ENCODE results near the gene FSTL4.
A peak's percentile ranks its signal among the peaks of the same experiment; 100 is the strongest.

FSTL4 gene

DNA sequence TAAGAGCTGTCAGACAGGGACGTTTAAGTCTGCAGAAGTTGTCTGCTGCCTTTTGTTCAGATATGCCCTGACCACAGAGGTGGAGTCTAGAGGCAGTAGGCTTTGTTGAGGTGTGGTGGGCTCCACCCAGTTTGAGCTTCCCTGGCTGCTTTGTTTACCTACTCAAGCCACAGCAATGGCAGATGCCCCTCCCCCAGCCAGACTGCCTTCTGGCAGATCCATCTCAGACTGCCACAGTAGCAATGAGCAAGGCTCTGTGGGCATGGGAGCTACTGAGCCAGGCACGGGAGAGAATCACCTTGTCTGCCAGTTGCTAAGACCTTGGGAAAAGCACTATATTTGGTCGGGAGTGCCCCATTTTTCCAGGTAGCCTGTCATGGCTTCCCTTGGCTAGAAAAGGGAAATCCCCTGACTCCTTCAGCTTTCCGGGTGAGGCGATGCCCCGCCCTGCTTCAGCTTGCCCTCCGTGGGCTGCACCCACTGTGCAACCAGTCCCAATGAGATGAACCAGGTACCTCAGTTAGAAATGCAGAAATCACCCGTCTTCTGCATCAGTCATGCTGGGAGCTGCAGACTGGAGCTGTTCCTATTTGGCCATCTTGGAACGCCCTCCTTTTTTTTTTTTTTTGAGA, 441.5 kb downstream of the FSTL4 start:
- DNase-seq (ENCODE audit: low read depth) = peak; percentile 55

DNA sequence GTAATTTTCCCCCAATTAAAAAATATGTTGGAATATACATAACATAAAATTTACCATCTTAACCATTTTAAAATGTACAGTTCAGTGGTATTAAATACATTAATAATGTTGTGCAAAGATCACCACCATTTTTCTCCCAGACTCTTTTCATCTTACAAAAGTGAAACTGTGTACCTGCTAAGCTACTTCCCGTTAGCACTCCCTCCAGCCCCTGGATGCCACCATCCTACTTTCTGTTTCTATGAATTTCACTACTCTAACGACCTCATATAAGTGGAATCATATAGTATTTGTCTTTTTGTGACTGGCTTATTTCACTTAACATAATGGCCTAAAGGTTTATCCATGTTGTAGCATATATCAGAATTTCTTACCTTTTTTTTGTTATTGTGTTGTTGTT, 447.6 kb downstream of the FSTL4 start:
- DNase-seq (ENCODE audit: low read depth) = no peak

DNA sequence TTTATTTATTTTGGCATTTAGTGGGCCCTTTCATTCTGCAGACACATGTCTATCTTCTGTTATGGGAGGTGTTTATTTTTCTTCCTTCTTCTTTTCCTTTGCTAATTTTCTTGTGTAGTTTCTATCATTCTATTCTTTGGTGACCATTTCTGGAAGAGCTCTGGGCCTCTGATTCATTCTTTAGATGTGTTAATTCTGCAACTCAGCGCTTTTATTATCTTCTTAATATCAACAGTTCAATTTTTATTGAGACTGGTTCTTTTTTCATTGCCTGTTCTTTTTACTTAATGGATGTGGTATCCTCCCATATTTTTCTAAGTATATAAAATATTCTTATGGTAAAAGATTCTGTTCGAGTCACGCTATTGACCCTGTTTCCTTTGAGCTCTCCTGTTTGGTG, 448.5 kb downstream of the FSTL4 start:
- no peak for DNase-seq (ENCODE audit: low read depth)

DNA sequence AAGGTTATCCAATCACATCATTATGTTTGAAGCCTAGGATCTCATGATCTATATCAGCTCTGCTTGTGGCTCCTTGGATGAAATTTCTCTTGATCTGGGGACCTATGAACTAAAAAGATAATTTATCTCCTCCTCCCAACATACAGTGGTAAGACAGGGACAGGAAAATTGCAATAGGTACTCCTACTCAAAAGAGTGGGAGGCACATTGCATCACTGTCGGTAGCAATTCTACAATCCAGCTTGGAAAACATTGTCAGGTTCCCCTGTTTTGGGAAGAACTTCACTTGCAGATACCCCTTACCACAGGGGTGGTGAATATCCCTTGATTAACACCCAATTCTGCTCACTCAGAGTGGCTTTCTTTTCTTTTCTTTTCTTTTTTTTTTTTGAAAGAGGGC, 452.8 kb downstream of the FSTL4 start:
- no peak for DNase-seq (ENCODE audit: low read depth)

DNA sequence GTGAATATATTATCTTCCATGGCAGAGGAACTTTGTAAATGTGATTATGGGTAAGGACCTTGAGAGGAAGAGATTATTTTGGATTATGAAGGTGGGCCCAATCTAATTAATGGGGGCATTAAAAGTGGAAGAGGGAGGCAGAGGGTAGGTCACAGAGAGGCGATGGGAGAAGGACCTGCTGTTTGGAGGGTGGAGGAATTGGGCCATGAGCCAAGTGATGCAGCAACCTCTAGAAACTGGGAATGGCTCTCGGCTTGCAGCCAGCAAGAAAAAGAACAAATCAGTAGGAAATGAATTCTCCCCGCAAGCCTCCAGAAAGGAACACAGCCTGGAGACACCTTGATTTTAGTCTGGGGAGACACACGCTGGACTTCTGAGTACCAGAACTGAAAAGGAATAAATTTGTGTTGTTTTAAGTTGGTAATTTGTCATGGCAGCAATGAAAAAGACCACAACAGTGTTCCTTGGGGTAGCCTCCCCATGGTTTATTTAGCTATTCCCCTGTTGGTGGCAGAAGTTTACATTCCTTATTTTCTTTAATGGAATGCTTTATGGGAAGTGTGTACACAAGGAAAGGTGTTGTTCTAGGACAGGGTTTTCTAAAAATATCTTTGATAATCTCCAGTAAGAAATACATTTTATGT, 456.9 kb downstream of the FSTL4 start:
- DNase-seq (ENCODE audit: low read depth) = no peak

DNA sequence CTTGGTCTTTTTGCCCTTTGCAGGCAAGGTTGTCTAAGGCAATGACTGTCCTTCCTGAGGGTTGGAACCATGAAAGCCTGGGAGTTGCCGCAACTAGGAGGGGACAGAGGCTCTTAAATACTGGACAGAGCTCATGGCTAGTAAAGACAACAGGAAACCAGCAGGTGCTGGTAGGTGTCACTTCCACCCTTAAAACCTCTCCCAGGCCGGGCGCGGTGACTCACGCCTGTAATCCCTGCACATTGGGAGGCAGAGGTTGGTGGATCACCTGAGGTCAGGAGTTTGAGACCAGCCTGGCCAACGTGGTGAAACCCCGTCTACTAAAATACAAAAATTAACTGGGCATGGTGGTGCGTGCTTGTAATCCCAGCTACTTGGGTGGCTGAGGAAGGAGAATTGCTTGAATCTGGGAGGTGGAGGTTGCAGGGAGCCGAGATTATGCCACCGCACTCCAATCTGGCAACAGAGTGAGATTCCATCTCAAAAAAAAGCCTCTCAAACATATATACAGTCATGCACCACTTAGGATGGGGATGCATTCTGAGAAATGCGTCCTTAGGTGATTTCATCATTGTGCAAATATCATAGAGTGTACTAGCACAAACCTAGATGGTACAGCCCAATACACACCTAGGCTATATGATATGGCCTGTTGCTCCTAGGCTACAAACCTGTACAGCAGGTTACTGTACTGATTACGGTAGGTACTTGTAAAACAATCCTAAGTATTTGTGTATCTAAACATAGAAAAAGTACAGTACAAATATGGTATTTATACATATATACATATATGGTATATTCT, 457.9 kb downstream of the FSTL4 start:
- no peak for DNase-seq (ENCODE audit: low read depth)

DNA sequence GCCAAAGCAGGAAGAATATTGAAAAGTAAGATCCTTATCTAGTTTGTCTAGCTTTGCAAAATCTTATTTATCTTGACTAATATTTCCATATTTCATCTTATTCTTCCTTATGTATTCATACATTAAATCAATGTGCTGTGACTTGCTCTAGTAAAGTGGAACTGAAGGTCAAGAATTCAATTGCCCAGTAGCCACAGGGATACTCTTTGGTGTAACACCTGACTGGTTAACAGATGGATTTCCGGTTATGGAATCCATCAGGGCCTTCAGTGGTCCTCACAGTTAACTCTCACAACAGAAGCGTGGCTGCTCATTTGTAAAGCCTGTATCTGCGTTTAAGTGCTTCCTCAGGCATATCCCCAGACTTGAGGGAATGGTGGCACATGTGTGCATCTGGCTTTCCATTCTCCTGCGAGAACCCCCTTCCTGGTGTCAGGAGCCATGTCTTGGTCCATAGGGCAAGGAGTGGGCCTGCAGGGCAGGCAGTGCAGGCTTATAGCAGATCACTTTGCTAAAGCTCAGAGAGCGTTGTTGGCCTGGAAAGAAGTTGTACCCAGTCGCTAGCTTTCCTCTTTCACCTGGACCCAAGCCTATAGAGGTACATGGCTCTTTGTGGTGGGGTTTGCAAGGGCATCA, 461.3 kb downstream of the FSTL4 start:
- DNase-seq (ENCODE audit: low read depth) = no peak

DNA sequence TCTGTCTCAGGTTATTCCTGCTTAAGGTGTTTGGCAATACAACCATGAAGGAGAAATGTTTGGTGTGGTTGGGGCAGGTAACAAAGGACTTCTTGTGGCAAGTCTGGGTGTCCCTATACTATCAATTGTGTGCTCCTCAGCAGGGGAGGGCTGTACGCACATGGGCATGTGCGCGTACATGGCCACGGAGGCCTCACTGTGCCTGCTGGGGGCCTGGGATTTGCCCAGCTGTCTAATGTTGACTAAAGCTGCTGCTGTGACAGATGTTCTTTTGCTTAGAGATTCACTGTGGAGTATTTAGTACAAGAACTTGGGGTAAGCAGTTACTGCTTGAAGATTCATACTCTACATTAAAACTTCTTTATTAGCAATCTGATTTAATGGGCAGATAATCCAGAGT, 463.0 kb downstream of the FSTL4 start:
- DNase-seq (ENCODE audit: low read depth) = no peak

DNA sequence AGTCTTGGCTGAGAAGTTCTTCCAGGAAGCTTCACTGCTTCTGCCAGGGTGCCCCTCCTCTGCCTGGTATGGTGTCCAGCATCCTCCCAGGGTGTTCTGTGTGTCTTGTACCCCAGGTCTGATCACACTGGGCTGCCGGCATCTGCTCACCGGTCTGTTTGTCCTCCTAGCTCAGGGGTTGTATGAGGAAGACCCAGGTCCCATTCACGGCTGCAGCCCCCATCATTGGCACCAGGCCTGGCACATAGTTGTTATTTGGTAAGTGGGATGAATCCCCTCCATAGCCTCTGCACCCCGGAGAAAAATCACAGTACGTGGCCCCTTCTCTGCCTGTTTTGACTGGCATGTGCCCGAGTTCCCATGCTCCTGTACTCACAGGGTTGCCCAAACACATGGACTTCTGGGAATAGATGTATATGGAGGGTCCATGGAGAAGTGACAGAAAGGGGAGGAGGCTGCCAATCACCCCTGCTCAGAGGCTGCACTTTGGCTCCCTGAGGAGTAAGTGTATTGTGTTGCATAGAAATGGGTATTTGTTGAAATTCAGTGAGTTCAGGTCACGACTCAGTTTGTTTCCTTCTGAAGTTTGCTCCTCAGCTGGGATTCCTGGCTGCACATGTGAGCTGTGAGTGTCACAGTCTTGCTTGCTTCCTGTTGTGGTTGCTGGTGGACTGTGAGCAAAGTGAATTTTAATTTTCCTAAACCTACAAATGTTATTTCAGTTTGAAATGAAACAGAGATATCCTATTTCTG, 464.4 kb downstream of the FSTL4 start:
- no peak for DNase-seq (ENCODE audit: low read depth)

DNA sequence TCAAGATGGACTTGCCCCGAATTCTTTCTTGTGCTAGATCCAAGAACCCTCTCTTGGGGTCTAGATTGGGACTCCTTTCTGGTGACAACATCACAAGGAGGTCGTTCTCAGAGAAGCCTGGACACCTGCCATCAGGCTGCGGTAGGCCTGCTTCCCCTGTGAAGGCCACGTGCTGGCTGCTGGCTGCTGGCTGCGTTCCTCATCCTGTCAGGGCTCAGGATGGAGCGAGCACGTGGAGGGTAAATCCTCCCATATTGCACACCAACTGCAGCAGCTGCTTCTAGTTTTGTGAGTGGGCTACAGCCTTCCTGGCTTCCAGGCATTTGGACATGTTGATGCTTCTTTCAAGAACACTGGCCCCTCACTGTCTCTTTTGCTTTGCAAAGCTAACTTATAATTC, 464.9 kb downstream of the FSTL4 start:
- DNase-seq (ENCODE audit: low read depth) = no peak

Measured in activated T-helper 1 cell treated with Interleukin-2 at 50 U/mL for 16 hours (primary cell).